Tibial artery (tissue), 4 donors: ENCODE data around the gene CEP72.
"Not testable (repeated sequence)": the region's sequence is repeated elsewhere in the genome, so short reads cannot be mapped to it uniquely, and the experiment has no call there.

Source experiments
- DNase-seq, 2 donors: peaks; one replicate each; pipeline ENCODE4 v3.0.0-alpha.2; 2019
- H3K27ac ChIP-seq, 2 donors: fragments of 200-600 bp; sonication (generic) in 1 of 2; 1 replicate in 1 of 2; 2 replicates in 1 of 2; pipeline ENCODE4 v1.5.1; 2018 to 2019; ENCODE audit warnings: mild to moderate bottlenecking in 1 of 2
- H3K27me3 ChIP-seq, 2 donors: fragments of 200-600 bp; sonication (generic) in 1 of 2; one replicate each; pipeline versions ENCODE4 v1.5.1 to v1.6.0; 2016 to 2019
- H3K36me3 ChIP-seq, 3 donors: fragments of 200-600 bp; sonication (generic) in 2 of 3; one replicate each; pipeline ENCODE4 v1.5.1; 2016 to 2019; ENCODE audit warnings: mild to moderate bottlenecking in 2 of 3
- H3K4me1 ChIP-seq, 4 donors: fragments of 200-600 bp; sonication (generic) in 2 of 4; 1 replicate in 3 of 4; 2 replicates in 1 of 4; pipeline ENCODE4 v1.5.1; 2016 to 2019
- H3K4me3 ChIP-seq, 2 donors: fragments of 200-600 bp; sonication (generic) in 1 of 2; 1 replicate in 1 of 2; 2 replicates in 1 of 2; pipeline ENCODE4 v1.5.1; 2018 to 2019; ENCODE audit warnings: mild to moderate bottlenecking in 2 of 2
- H3K9me3 ChIP-seq, 3 donors: fragments of 200-600 bp; sonication (generic) in 1 of 3; one replicate each; pipeline ENCODE4 v1.5.1; 2016 to 2019
- CTCF ChIP-seq, 2 experiments: fragments of 200-600 bp in 1 of 2; fragments of 450-650 bp in 1 of 2; IDR thresholded peaks; one replicate each; pipeline ENCODE4 v1.5.1; 2017 to 2019; ENCODE audit warnings: antibody characterized with exemption in 2 of 2, mild to moderate bottlenecking in 1 of 2, moderate library complexity in 1 of 2
- intact Hi-C: fragments of 100-400 bp; cut with DNase I; formaldehyde crosslinking; loops from one replicate; pipeline ENCODE4 v1.15.0; 2023; ENCODE audit warnings: low total_unique reads

Gene CEP72

GRCh38 chr5:574906-575305 lies 37.2 kb upstream of the CEP72 start:
- no peaks in the 10 kb centered on the region for H3K4me1 ChIP-seq
- H3K27ac ChIP-seq = no peak overlapping the region
- H3K4me3 ChIP-seq = no peak overlapping the region
- intact Hi-C loops = no loop called here
- no peak for TF ChIP-seq CTCF (IDR thresholded peaks at IDR 0.05)
- no peak for DNase-seq
- peaks cover 0 to 17% (median 12%) of the 10 kb centered on the region in 3 donors for H3K9me3 ChIP-seq
- H3K27me3 ChIP-seq = peaks cover 0 to 31% of the 10 kb centered on the region in 2 donors
- H3K36me3 ChIP-seq = no peaks in the 10 kb centered on the region

- no peak for DNase-seq
- H3K9me3 ChIP-seq = peaks cover 0 to 17% (median 12%) of the 10 kb centered on the region in 3 donors
Measured at GRCh38 chr5:575636-576035, 36.5 kb upstream of the CEP72 start.

GRCh38 chr5:577214-577613 lies 34.9 kb upstream of the CEP72 start:
- not testable (repeated sequence) for H3K4me1 ChIP-seq, H3K4me3 ChIP-seq
- peaks cover 0 to 39% of the 10 kb centered on the region in 2 donors for H3K27me3 ChIP-seq

More at GRCh38 chr5:575636-576035, 36.5 kb upstream of the CEP72 start:
- no peaks in the 10 kb centered on the region for H3K36me3 ChIP-seq
- intact Hi-C loops = no loop called here
- H3K27me3 ChIP-seq = peaks cover 0 to 33% of the 10 kb centered on the region in 2 donors
- TF ChIP-seq CTCF (IDR thresholded peaks at IDR 0.05) = no peak
- H3K4me1 ChIP-seq = no peaks in the 10 kb centered on the region
- no peak overlapping the region for H3K27ac ChIP-seq
- H3K4me3 ChIP-seq = no peak overlapping the region

DNA sequence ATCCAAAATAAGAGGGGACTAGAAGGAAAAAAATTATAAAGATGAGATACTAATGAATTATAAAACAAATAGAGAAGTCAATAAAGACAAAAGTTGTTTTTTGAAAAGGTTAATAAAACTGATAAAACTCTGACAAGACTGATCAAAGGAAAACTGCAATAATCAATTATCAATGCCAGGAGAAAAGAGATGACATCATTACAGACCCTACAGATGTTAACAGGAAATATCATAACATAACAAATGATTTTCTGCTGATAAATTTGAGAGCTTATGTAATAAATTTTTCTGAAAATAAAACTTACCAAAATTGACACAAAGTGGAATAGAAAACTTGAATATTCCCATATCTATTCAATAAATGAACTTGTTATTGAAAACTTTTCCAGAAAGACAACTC lies 34.3 kb upstream of the CEP72 start:
- intact Hi-C loops = no loop called here
- Histone ChIP-seq H3K4me3 (no peak overlapping the region), H3K27me3 (peaks cover 0 to 40% of the 10 kb centered on the region in 2 donors), H3K4me1 (no peaks in the 10 kb centered on the region), H3K27ac (no peak overlapping the region), H3K9me3 (peaks cover 0 to 17% (median 12%) of the 10 kb centered on the region in 3 donors), H3K36me3 (no peaks in the 10 kb centered on the region)
- TF ChIP-seq CTCF (IDR thresholded peaks at IDR 0.05) = no peak
- DNase-seq = no peak

More at GRCh38 chr5:577214-577613, 34.9 kb upstream of the CEP72 start:
- H3K9me3 ChIP-seq = peaks cover 0 to 17% (median 12%) of the 10 kb centered on the region in 3 donors
- H3K27ac ChIP-seq, H3K36me3 ChIP-seq, intact Hi-C loops, DNase-seq: not testable (repeated sequence)

DNA sequence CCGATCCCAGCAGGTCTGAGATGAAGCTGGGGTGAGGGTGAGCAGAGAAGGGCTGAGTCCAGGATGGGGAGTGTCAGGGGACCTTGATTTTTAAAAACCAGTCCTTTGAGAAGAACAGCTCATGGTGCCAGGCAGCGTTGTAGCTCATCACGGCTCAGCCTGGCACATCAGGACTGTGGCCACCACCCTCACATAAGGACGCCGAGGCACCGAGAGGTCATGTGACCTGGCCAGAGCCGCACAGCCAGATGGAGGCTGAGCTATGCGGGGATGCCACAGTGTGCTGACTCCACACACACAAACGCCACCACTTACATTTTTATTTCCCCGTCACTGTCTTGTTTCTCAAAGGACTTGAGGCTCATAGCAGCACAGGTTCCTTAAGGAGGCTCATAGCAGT lies 32.9 kb upstream of the CEP72 start:
- no peaks in the 10 kb centered on the region for H3K4me1 ChIP-seq
- H3K27ac ChIP-seq = no peak overlapping the region
- peaks cover 0 to 44% of the 10 kb centered on the region in 2 donors for H3K27me3 ChIP-seq
- no peaks in the 10 kb centered on the region for H3K36me3 ChIP-seq
- intact Hi-C loops = no loop called here
- peaks cover 0 to 17% (median 12%) of the 10 kb centered on the region in 3 donors for H3K9me3 ChIP-seq
- peak in 1 of 2 donors; percentile 14 for DNase-seq
- no peak overlapping the region for H3K4me3 ChIP-seq
- no peak for TF ChIP-seq CTCF (IDR thresholded peaks at IDR 0.05)

DNA sequence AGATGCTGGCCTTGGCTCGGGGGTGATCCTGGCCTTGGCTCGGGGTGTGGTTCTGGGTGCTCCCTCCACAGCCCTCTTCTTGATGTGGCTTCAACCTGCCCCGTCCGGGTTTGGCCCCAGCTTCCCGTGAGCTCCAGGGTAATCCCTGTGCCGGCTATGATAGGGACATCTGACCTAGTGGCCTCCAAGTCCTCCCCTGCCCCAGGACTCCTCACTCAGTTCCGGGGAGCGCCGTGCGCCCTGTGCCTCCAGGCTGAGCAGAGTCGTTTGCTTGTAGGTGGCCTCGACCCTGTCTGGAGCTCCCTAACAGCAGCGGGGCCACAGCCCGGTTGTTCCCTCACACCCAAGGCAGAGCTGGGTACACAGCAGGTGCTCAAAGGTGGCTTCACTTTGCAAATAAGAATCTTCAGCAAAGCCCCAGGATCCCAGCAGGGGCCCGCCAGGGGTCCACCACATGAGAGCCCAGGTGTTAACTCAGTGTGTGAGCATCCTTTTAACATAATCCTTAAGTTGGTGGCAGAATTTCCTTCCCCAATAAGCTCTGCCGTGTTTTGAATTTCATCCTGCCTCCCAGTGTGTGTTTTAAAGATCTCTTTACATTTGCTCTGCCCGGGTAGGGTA lies 32.3 kb upstream of the CEP72 start:
- TF ChIP-seq CTCF (IDR thresholded peaks at IDR 0.05) = no peak
- Histone ChIP-seq H3K4me1 (no peaks in the 10 kb centered on the region), H3K4me3 (no peak overlapping the region), H3K9me3 (peaks cover 0 to 17% (median 12%) of the 10 kb centered on the region in 3 donors), H3K27ac (no peak overlapping the region), H3K36me3 (no peaks in the 10 kb centered on the region), H3K27me3 (peaks cover 0 to 37% of the 10 kb centered on the region in 2 donors)
- peak in 1 of 2 donors; percentile 9 for DNase-seq
- intact Hi-C loops = no loop called here
